PFSK-1 (cell line): ENCODE data around the gene KRT81.

Source experiments
- POLR2AphosphoS5 ChIP-seq: IDR thresholded peaks from 2 replicates; pipeline ENCODE4 v1.6.1; 2012; ENCODE audit warnings: low read depth, mild to moderate bottlenecking, control low read depth, low read length, moderate library complexity
- SIN3A ChIP-seq: IDR thresholded peaks from 2 replicates; pipeline ENCODE4 v1.6.1; 2012; ENCODE audit warnings: mild to moderate bottlenecking, low read length, moderate library complexity, borderline replicate concordance; ENCODE audit not compliant: insufficient read depth
- TAF1 ChIP-seq: IDR thresholded peaks from 2 replicates; pipeline ENCODE4 v1.6.1; 2012; ENCODE audit warnings: low read length, control low read depth, borderline replicate concordance; ENCODE audit not compliant: insufficient read depth

- no peak for TF ChIP-seq TAF1
- no peak for TF ChIP-seq POLR2AphosphoS5
- no peak for TF ChIP-seq SIN3A
Observed at GRCh38 chr12:52312086-52312485, 20.8 kb upstream of the KRT81 start.
